GM12878 (cell line): ENCODE measurements around the gene TOM1L2. TPM values are rescaled to one million over a fixed set of nuclear protein-coding genes. Genes with fewer than 3 reads are reported as not detected.

ENCODE experiments used
- ATAC-seq: fragments of 200-7000 bp; cut with Tn5 transposase; 3 replicates; pipeline ENCODE4 v1.9.1; 2020; ENCODE audit warnings: mild to moderate bottlenecking, moderate library complexity
- BruUV-seq: library from RNA; stranded (reverse); fragments of 400-500 nt; replicated peaks from 2 replicates; lab custom pipeline; 2021; lab: Mats Ljungman, UMichigan
- CTCF ChIA-PET: fragments of 300-600 bp; sonication (Branson Sonifier 250); formaldehyde crosslinking; extraction: SDS; loops from one replicate; lab custom pipeline; 2021; ENCODE audit warnings: inconsistent platforms; lab: Yijun Ruan, JAX
- POLR2A ChIA-PET: fragments of 350-600 bp; formaldehyde crosslinking; extraction: SDS; loops from one replicate; lab custom pipeline; 2021; ENCODE audit warnings: inconsistent platforms; lab: Charles Lee
- RAD21 ChIA-PET: fragments of 300-600 bp; sonication (Branson Sonifier 250); formaldehyde crosslinking; loops from one replicate; lab custom pipeline; 2023; ENCODE audit warnings: antibody characterized with exemption; ENCODE audit not compliant: unreplicated experiment; lab: Charles Lee
- SMC1A ChIA-PET: fragments of 300-600 bp; sonication (Branson Sonifier 250); formaldehyde crosslinking; loops from one replicate; lab custom pipeline; 2023; ENCODE audit not compliant: unreplicated experiment, uncharacterized antibody; lab: Charles Lee
- DNase-seq: peaks from one replicate; pipeline ENCODE4 v3.0.0-alpha.2; 2011; ENCODE audit warnings: low read depth, low spot score
- FAIRE-seq: peaks from 3 replicates; lab custom pipeline; 2011; peaks lifted over from hg19 to GRCh38; lab: Jason Lieb, UNC
- H2AFZ ChIP-seq: 2 replicates; pipeline ENCODE4 v1.6.0; 2011; ENCODE audit warnings: low read depth, low read length, control low read depth; ENCODE audit not compliant: control insufficient read depth
- H3K27ac ChIP-seq: 2 replicates; pipeline ENCODE4 v1.5.1; 2011; ENCODE audit warnings: control low read depth; ENCODE audit not compliant: control insufficient read depth, insufficient read depth
- H3K27me3 ChIP-seq, 2 experiments: replicated peaks in 1 of 2; 2 replicates each; pipeline versions ENCODE4 v1.6.0 to v1.6.1; 2011; ENCODE audit warnings: low read length in 1 of 2; ENCODE audit not compliant: control insufficient read depth in 2 of 2, insufficient read depth in 2 of 2
- H3K36me3 ChIP-seq, 2 experiments: 2 replicates each; pipeline ENCODE4 v1.5.1; 2011; ENCODE audit warnings: low read length in 1 of 2; ENCODE audit not compliant: control insufficient read depth in 2 of 2, insufficient read depth in 2 of 2
- H3K4me1 ChIP-seq: 2 replicates; pipeline ENCODE4 v1.6.1; 2011; ENCODE audit warnings: mild to moderate bottlenecking, low read length, moderate library complexity, mixed read lengths; ENCODE audit not compliant: control insufficient read depth, insufficient read depth
- H3K4me2 ChIP-seq: 2 replicates; pipeline ENCODE4 v1.6.0; 2011; ENCODE audit warnings: control low read depth; ENCODE audit not compliant: control insufficient read depth, insufficient read depth
- H3K4me3 ChIP-seq: fragments of 200-600 bp; sonication (generic); 2 replicates; pipeline ENCODE4 v1.5.1; 2016
- H3K79me2 ChIP-seq: 2 replicates; pipeline ENCODE4 v1.6.0; 2011; ENCODE audit warnings: low read length; ENCODE audit not compliant: control insufficient read depth, insufficient read depth
- H3K9ac ChIP-seq: 2 replicates; pipeline ENCODE4 v1.8.0; 2011; ENCODE audit warnings: low read length, control low read depth, mixed read lengths; ENCODE audit not compliant: control insufficient read depth, insufficient read depth
- H3K9me3 ChIP-seq: replicated peaks from 3 replicates; pipeline ENCODE4 v1.5.1; 2011; ENCODE audit warnings: mild to moderate bottlenecking, low read length; ENCODE audit not compliant: control insufficient read depth, insufficient read depth
- H4K20me1 ChIP-seq: 2 replicates; pipeline ENCODE4 v1.6.0; 2011; ENCODE audit not compliant: control insufficient read depth, insufficient read depth
- ATF3 ChIP-seq: IDR thresholded peaks from 2 replicates; pipeline ENCODE4 v1.6.1; 2011; ENCODE audit warnings: low read depth, mild to moderate bottlenecking, low read length, moderate library complexity, borderline replicate concordance; ENCODE audit errors: extremely low read depth
- POLR2A ChIP-seq: IDR thresholded peaks from 2 replicates; pipeline ENCODE4 v1.6.1; 2011; ENCODE audit warnings: low read depth, mild to moderate bottlenecking, low read length
- SREBF2 ChIP-seq: IDR thresholded peaks from 2 replicates; pipeline ENCODE4 v1.6.1; 2012; ENCODE audit warnings: mild to moderate bottlenecking, low read length
- WGBS: methylation state at CpG from one replicate; pipeline ENCODE4 v1.1.6; 2016; ENCODE audit warnings: low lambda C conversion rate; ENCODE audit not compliant: insufficient replicate concordance, insufficient coverage; ENCODE audit errors: missing lambda C conversion rate; 5-methylcytosine and 5-hydroxymethylcytosine counted together
- in situ Hi-C: fragments of 300-500 bp; cut with MboI; formaldehyde crosslinking; loops from 9 replicates; pipeline ENCODE4 v1.14.3; 2018; ENCODE audit warnings: mixed read lengths
- intact Hi-C: fragments of 100-400 bp; cut with micrococcal nuclease; formaldehyde crosslinking; loops from one replicate; pipeline ENCODE4 v1.14.2; 2022; ENCODE audit not compliant: unreplicated experiment
- polyA plus RNA-seq, 11 experiments: library from polyadenylated mRNA; depleted of rRNA in 4 of 11; unstranded in 6 of 11; stranded (reverse) in 5 of 11; fragments of >200 nt; fragmentation: Nextera tagmentation in 4 of 11; fragmentation: Illumina TruSeq in 1 of 11; extraction: Ambion mirVana in 4 of 11; extraction: Trizol in 1 of 11; gene quantifications; 1 replicate in 1 of 11; 2 replicates in 10 of 11; pipeline versions ENCODE4 v1.2.1 to v1.2.3, GENCODE V29; 2011 to 2016; ENCODE audit warnings: inconsistent platforms in 2 of 11, missing spikeins in 2 of 11, low read depth in 1 of 11
- total RNA-seq, 4 experiments: library from RNA; depleted of rRNA in 3 of 4; stranded (reverse); fragments of >200 nt in 3 of 4; fragmentation: Illumina TruSeq in 1 of 4; extraction: Trizol in 1 of 4; gene quantifications; 2 replicates each; pipeline versions ENCODE4 v1.2.1 to v1.2.3, GENCODE V29; 2013 to 2021
- TF ChIP-seq, protein P1 (sequence below): IDR thresholded peaks from 2 replicates; pipeline ENCODE4 v1.6.1; 2011; ENCODE audit warnings: mild to moderate bottlenecking, low read depth, low read length, moderate library complexity; ENCODE audit not compliant: insufficient replicate concordance

The TOM1L2 gene
- total and polyA plus RNA-seq, 10 of the 15 experiments (the other 5 are each of a cell fraction or from before 2014, with no cell fraction given): 0.19 to 19.2 (median 8.1) TPM

GRCh38 chr17:17817552-17817947 lies 154.7 kb downstream of the TOM1L2 start:
- FAIRE-seq (no peak), DNase-seq (no peak), ATAC-seq (no peak)
- Histone ChIP-seq H3K79me2 (no peaks in the 10 kb centered on the region; the same call in 1 of the 2 replicates), H3K27ac (no peak overlapping the region), H3K4me1 (peaks cover 24% of the 10 kb centered on the region), H4K20me1 (no peaks in the 10 kb centered on the region; the same call in 1 of the 2 replicates), H3K4me3 (no peak overlapping the region), H3K4me2 (no peak overlapping the region), H3K9me3 (no peaks in the 10 kb centered on the region), H3K27me3 (no peaks in the 10 kb centered on the region), H2AFZ (no peak overlapping the region), H3K9ac (no peak overlapping the region), H3K36me3 (peaks cover 5 to 39% of the 10 kb centered on the region in 2 experiments; a peak in 3 of 4 replicates)
- intact Hi-C loops (no loop called here), in situ Hi-C loops (no loop called here)
- TF ChIP-seq SREBF2 (no peak), POLR2A (peak; percentile 52; the same call in 1 of the 2 replicates), ATF3 (no peak)
- TF ChIP-seq, protein P1, sequence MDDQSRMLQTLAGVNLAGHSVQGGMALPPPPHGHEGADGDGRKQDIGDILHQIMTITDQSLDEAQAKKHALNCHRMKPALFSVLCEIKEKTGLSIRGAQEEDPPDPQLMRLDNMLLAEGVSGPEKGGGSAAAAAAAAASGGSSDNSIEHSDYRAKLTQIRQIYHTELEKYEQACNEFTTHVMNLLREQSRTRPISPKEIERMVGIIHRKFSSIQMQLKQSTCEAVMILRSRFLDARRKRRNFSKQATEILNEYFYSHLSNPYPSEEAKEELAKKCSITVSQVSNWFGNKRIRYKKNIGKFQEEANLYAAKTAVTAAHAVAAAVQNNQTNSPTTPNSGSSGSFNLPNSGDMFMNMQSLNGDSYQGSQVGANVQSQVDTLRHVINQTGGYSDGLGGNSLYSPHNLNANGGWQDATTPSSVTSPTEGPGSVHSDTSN: no peak
- no TSS peak for BruUV-seq
- ChIA-PET RAD21 (interaction anchor here (0.9 to 9.0 kb wide), 6 partner anchors 10 to 134 kb away, joined by 3 to 105 read pairs (median 4); partner anchors contain the start of gene SREBF1), CTCF (interaction anchor here (1.0 to 1.3 kb wide), 2 partner anchors 9 to 102 kb away, joined by 3 to 4 read pairs; no protein-coding TSS in a partner anchor), POLR2A (interaction anchor here (1.0 to 10.9 kb wide), 2 partner anchors 18 to 32 kb away, joined by 4 to 163 read pairs; partner anchors contain the start of gene SREBF1), SMC1A (interaction anchor here (1.4 kb wide), 1 partner anchor 135 kb away, joined by 4 read pairs; no protein-coding TSS in a partner anchor)
- WGBS: 86% methylated on average over 10 of the region's 10 CpGs
